H9 (cell line): ENCODE results near the gene NFE2L3. TPM values are rescaled to one million over a fixed set of nuclear protein-coding genes. Genes with fewer than 3 reads are reported as not detected.

Source experiments
- DNase-seq: peaks from one replicate; pipeline ENCODE4 v3.0.0-alpha.2; 2017
- H2AFZ ChIP-seq: one replicate; pipeline ENCODE4 v1.6.1; 2013; ENCODE audit warnings: mild to moderate bottlenecking, low read length, control low read depth, moderate library complexity
- H2AK5ac ChIP-seq: 2 replicates; pipeline ENCODE4 v1.6.1; 2013; ENCODE audit warnings: low read length, control low read depth, mixed read lengths; ENCODE audit not compliant: insufficient read length
- H2BK120ac ChIP-seq: one replicate; pipeline ENCODE4 v1.6.1; 2013; ENCODE audit warnings: low read depth, mild to moderate bottlenecking, low read length, control low read depth, inconsistent platforms; ENCODE audit not compliant: poor library complexity, severe bottlenecking
- H2BK12ac ChIP-seq: 2 replicates; pipeline ENCODE4 v1.6.1; 2013; ENCODE audit warnings: low read length, control low read depth, mixed read lengths, low read depth; ENCODE audit not compliant: insufficient read length
- H2BK15ac ChIP-seq: 2 replicates; pipeline ENCODE4 v1.6.1; 2013; ENCODE audit warnings: low read depth, low read length, control low read depth
- H2BK20ac ChIP-seq: one replicate; pipeline ENCODE4 v1.6.1; 2013; ENCODE audit warnings: low read depth, mild to moderate bottlenecking, low read length, control low read depth, inconsistent platforms; ENCODE audit not compliant: poor library complexity, severe bottlenecking
- H2BK5ac ChIP-seq: 2 replicates; pipeline ENCODE4 v1.6.1; 2013; ENCODE audit warnings: low read length, control low read depth, mixed read lengths; ENCODE audit not compliant: insufficient read length
- H3K14ac ChIP-seq: 2 replicates; pipeline ENCODE4 v1.6.1; 2013; ENCODE audit warnings: low read length, control low read depth; ENCODE audit not compliant: insufficient read depth
- H3K18ac ChIP-seq: 2 replicates; pipeline ENCODE4 v1.6.1; 2013; ENCODE audit warnings: low read depth, mild to moderate bottlenecking, mixed read lengths, low read length, control low read depth; ENCODE audit not compliant: insufficient read length
- H3K23ac ChIP-seq: 2 replicates; pipeline ENCODE4 v1.6.1; 2013; ENCODE audit warnings: low read length, control low read depth, mixed read lengths, low read depth; ENCODE audit not compliant: insufficient read length
- H3K23me2 ChIP-seq: 2 replicates; pipeline ENCODE4 v1.6.1; 2013; ENCODE audit warnings: low read depth, mild to moderate bottlenecking, mixed read lengths, low read length, control low read depth; ENCODE audit not compliant: insufficient read length, poor library complexity, severe bottlenecking
- H3K27ac ChIP-seq: 2 replicates; pipeline ENCODE4 v1.5.1; 2013; ENCODE audit warnings: low read length, control low read depth, mixed read lengths, low read depth; ENCODE audit not compliant: insufficient read length
- H3K27me3 ChIP-seq: 2 replicates; pipeline ENCODE4 v1.6.1; 2013; ENCODE audit warnings: low read length, control low read depth, inconsistent platforms; ENCODE audit not compliant: insufficient read depth
- H3K4ac ChIP-seq: 2 replicates; pipeline ENCODE4 v1.6.1; 2013; ENCODE audit warnings: low read depth, mild to moderate bottlenecking, control low read depth, inconsistent platforms, low read length, moderate library complexity
- H3K4me1 ChIP-seq: 2 replicates; pipeline ENCODE4 v1.6.1; 2013; ENCODE audit warnings: low read length, control low read depth, inconsistent platforms; ENCODE audit not compliant: insufficient read depth
- H3K4me2 ChIP-seq: 2 replicates; pipeline ENCODE4 v1.6.1; 2013; ENCODE audit warnings: low read length, control low read depth, mixed read lengths; ENCODE audit not compliant: insufficient read length, insufficient read depth
- H3K56ac ChIP-seq: 2 replicates; pipeline ENCODE4 v1.6.1; 2013; ENCODE audit warnings: low read depth, mild to moderate bottlenecking, mixed read lengths, low read length, control low read depth; ENCODE audit not compliant: insufficient read length
- H3K79me1 ChIP-seq: 2 replicates; pipeline ENCODE4 v1.6.1; 2013; ENCODE audit warnings: low read depth, mild to moderate bottlenecking, moderate library complexity, low read length, control low read depth, inconsistent platforms; ENCODE audit not compliant: insufficient read depth, poor library complexity, severe bottlenecking
- H3K79me2 ChIP-seq: 2 replicates; pipeline ENCODE4 v1.6.1; 2013; ENCODE audit warnings: low read length, control low read depth, inconsistent platforms; ENCODE audit not compliant: insufficient read depth
- H3K9ac ChIP-seq: 2 replicates; pipeline ENCODE4 v1.6.1; 2013; ENCODE audit warnings: low read length, control low read depth, mixed read lengths; ENCODE audit not compliant: insufficient read length; ENCODE audit errors: extremely low read depth
- H3K9me3 ChIP-seq: one replicate; pipeline ENCODE4 v1.6.1; 2013; ENCODE audit warnings: low read depth, low read length, inconsistent platforms; ENCODE audit not compliant: control insufficient read depth
- H3T11ph ChIP-seq: one replicate; pipeline ENCODE4 v1.6.1; 2013; ENCODE audit warnings: mild to moderate bottlenecking, low read length, control low read depth, inconsistent platforms
- H4K20me1 ChIP-seq: one replicate; pipeline ENCODE4 v1.6.1; 2013; ENCODE audit not compliant: control insufficient read depth, insufficient read length, insufficient read depth
- H4K5ac ChIP-seq: 2 replicates; pipeline ENCODE4 v1.6.1; 2013; ENCODE audit warnings: low read depth, mild to moderate bottlenecking, mixed read lengths, low read length, control low read depth; ENCODE audit not compliant: insufficient read length
- H4K8ac ChIP-seq: replicated peaks from 2 replicates; pipeline ENCODE4 v1.6.1; 2013; ENCODE audit warnings: low read length, control low read depth, mixed read lengths, low read depth; ENCODE audit not compliant: insufficient read length
- H4K91ac ChIP-seq: 2 replicates; pipeline ENCODE4 v1.6.1; 2013; ENCODE audit warnings: low read depth, mild to moderate bottlenecking, moderate library complexity, mixed read lengths, low read length, control low read depth; ENCODE audit not compliant: insufficient read length
- H3K27ac Mint-ChIP-seq, 3 experiments: 2 replicates in 2 of 3; 3 replicates in 1 of 3; pipeline ENCODE4 v1.8.0; 2020 to 2021; ENCODE audit warnings: mixed read lengths in 3 of 3, mild to moderate bottlenecking in 1 of 3, moderate library complexity in 1 of 3
- H3K27me3 Mint-ChIP-seq: 2 replicates; pipeline ENCODE4 v1.8.0; 2021; ENCODE audit warnings: low read depth, mild to moderate bottlenecking, moderate library complexity, mixed read lengths
- H3K36me3 Mint-ChIP-seq, 3 experiments: 2 replicates in 2 of 3; 3 replicates in 1 of 3; pipeline ENCODE4 v1.8.0; 2020 to 2021; ENCODE audit warnings: low read depth in 3 of 3, mixed read lengths in 3 of 3; ENCODE audit not compliant: insufficient read depth in 1 of 3
- H3K4me1 Mint-ChIP-seq, 2 experiments: 2 replicates each; pipeline ENCODE4 v1.8.0; 2020; ENCODE audit warnings: mixed read lengths in 2 of 2
- H3K4me3 Mint-ChIP-seq, 2 experiments: 2 replicates in 1 of 2; 3 replicates in 1 of 2; pipeline ENCODE4 v1.8.0; 2020 to 2021; ENCODE audit warnings: mild to moderate bottlenecking in 2 of 2, mixed read lengths in 2 of 2, moderate library complexity in 1 of 2
- H3K9me3 Mint-ChIP-seq, 2 experiments: 2 replicates in 1 of 2; 3 replicates in 1 of 2; pipeline ENCODE4 v1.8.0; 2020; ENCODE audit warnings: mild to moderate bottlenecking in 2 of 2, mixed read lengths in 2 of 2, moderate library complexity in 1 of 2
- WGBS: extraction: QIAGEN DNeasy Blood & Tissue Kit; methylation state at CpG from one replicate; pipeline ENCODE4 v1.1.7; 2013; ENCODE audit warnings: missing lambda C conversion rate, low lambda C conversion rate, mixed read lengths; ENCODE audit not compliant: insufficient read length; ENCODE audit errors: extremely low coverage; 5-methylcytosine and 5-hydroxymethylcytosine counted together
- total RNA-seq: library from RNA; stranded (reverse); gene quantifications from 2 replicates; pipeline ENCODE4 v1.2.1, GENCODE V29; 2021
- TF ChIP-seq, protein P1 (sequence below): fragments of 200-600 bp; sonication (generic); conservative IDR thresholded peaks from 3 replicates; pipeline ENCODE4 v1.8.0; 2021; ENCODE audit warnings: antibody characterized with exemption, mild to moderate bottlenecking

NFE2L3 gene
- total RNA-seq, 1 experiment from 2014 or later: 46.9 TPM

- no peak overlapping the region; a peak in 1 of 7 replicates for H3K27ac Mint-ChIP-seq
- no peaks in the 10 kb centered on the region for H4K20me1 ChIP-seq
- H3K4me1 Mint-ChIP-seq: peaks cover 22 to 31% of the 10 kb centered on the region in 2 experiments
These were observed 14.1 kb downstream of the NFE2L3 start for GRCh38 chr7:26165950-26166683.

More at GRCh38 chr7:26165950-26166683, 14.1 kb downstream of the NFE2L3 start:
- no CpG with 5 or more reads among the region's 9 CpGs for WGBS
- Mint-ChIP-seq H3K9me3 (peaks cover 0 to 3% of the 10 kb centered on the region in 2 experiments; a peak in 4 of 5 replicates), H3K27me3 (no peaks in the 10 kb centered on the region), H3K36me3 (peaks cover 4 to 43% (median 21%) of the 10 kb centered on the region in 3 experiments; a peak in 6 of 7 replicates), H3K4me3 (no peak overlapping the region)
- peaks cover 14% of the 10 kb centered on the region for H3K79me1 ChIP-seq
- H3K9me3 ChIP-seq: no peaks in the 10 kb centered on the region
- H2BK20ac ChIP-seq: no peak overlapping the region
- H3K4me2 ChIP-seq: no peak overlapping the region
- H3K4me1 ChIP-seq: peaks cover 14% of the 10 kb centered on the region
- no peak overlapping the region for H2AFZ ChIP-seq
- H2BK120ac ChIP-seq: no peak overlapping the region
- no peak overlapping the region for H4K5ac ChIP-seq
- H3T11ph ChIP-seq: no peak overlapping the region
- no peaks in the 10 kb centered on the region for H3K23me2 ChIP-seq
- no peak overlapping the region for H4K8ac ChIP-seq
- no peak overlapping the region for H4K91ac ChIP-seq
- H3K56ac ChIP-seq: no peak overlapping the region
- H2AK5ac ChIP-seq: no peak overlapping the region
- H3K18ac ChIP-seq: no peak overlapping the region
- H3K27ac ChIP-seq: no peak overlapping the region
- H2BK15ac ChIP-seq: no peak overlapping the region
- no peak overlapping the region for H2BK5ac ChIP-seq
- DNase-seq: no peak
- peaks cover 49% of the 10 kb centered on the region for H3K79me2 ChIP-seq
- H3K27me3 ChIP-seq: no peaks in the 10 kb centered on the region
- no peak overlapping the region for H3K9ac ChIP-seq
- no peak overlapping the region for H3K14ac ChIP-seq
- H3K23ac ChIP-seq: no peak overlapping the region
- H3K4ac ChIP-seq: no peak overlapping the region
- no peak overlapping the region for H2BK12ac ChIP-seq
- TF ChIP-seq, protein P1, sequence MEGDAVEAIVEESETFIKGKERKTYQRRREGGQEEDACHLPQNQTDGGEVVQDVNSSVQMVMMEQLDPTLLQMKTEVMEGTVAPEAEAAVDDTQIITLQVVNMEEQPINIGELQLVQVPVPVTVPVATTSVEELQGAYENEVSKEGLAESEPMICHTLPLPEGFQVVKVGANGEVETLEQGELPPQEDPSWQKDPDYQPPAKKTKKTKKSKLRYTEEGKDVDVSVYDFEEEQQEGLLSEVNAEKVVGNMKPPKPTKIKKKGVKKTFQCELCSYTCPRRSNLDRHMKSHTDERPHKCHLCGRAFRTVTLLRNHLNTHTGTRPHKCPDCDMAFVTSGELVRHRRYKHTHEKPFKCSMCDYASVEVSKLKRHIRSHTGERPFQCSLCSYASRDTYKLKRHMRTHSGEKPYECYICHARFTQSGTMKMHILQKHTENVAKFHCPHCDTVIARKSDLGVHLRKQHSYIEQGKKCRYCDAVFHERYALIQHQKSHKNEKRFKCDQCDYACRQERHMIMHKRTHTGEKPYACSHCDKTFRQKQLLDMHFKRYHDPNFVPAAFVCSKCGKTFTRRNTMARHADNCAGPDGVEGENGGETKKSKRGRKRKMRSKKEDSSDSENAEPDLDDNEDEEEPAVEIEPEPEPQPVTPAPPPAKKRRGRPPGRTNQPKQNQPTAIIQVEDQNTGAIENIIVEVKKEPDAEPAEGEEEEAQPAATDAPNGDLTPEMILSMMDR: no peak
